GM10266 (cell line): ENCODE results near the gene NDE1.

Experiments
- DNase-seq: peaks from one replicate; pipeline ENCODE4 v3.0.0; 2012; ENCODE audit errors: extremely low spot score
- CTCF ChIP-seq: IDR thresholded peaks from 2 replicates; pipeline ENCODE4 v1.5.1; 2012; ENCODE audit warnings: mild to moderate bottlenecking, low read depth; ENCODE audit not compliant: control insufficient read depth, insufficient read depth; ENCODE audit errors: missing control alignments

Gene NDE1

GRCh38 chr16:15703029-15703736, 53.1 kb downstream of the NDE1 start:
- no peak for TF ChIP-seq CTCF
- no peak for DNase-seq

GRCh38 chr16:15704545-15704987, 54.5 kb downstream of the NDE1 start:
- peak; percentile 66 for TF ChIP-seq CTCF
- peak; percentile 72 for DNase-seq

- TF ChIP-seq CTCF = no peak
These were observed 55.1 kb downstream of the NDE1 start for GRCh38 chr16:15705064-15705565.

GRCh38 chr16:15707332-15707731, 57.3 kb downstream of the NDE1 start:
- no peak for DNase-seq
- TF ChIP-seq CTCF = no peak

More at GRCh38 chr16:15705064-15705565, 55.1 kb downstream of the NDE1 start:
- no peak for DNase-seq

- DNase-seq = no peak
- no peak for TF ChIP-seq CTCF
These were observed 58.1 kb downstream of the NDE1 start for GRCh38 chr16:15708096-15708495.

GRCh38 chr16:15708997-15709396, 59.0 kb downstream of the NDE1 start:
- TF ChIP-seq CTCF = no peak

GRCh38 chr16:15714393-15715172, 64.5 kb downstream of the NDE1 start:
- no peak for TF ChIP-seq CTCF
- no peak for DNase-seq

More at GRCh38 chr16:15708997-15709396, 59.0 kb downstream of the NDE1 start:
- no peak for DNase-seq
